ENCODE data around the gene RELCH. TPM values are rescaled to one million over a fixed set of nuclear protein-coding genes. Genes with fewer than 3 reads are reported as not detected.

The RELCH gene
- total RNA-seq, 1 experiment from 2014 or later, result 19.5 TPM

GRCh38 chr18:62347089-62347506 lies 160.0 kb downstream of the RELCH start:
- Histone ChIP-seq H3K36me3 (ENCODE audit: control insufficient read depth, insufficient read depth, low read length) (no peaks in the 10 kb centered on the region), H3K4me3 (ENCODE audit: low read depth in 2 of 2, low read length in 2 of 2) (no peak overlapping the region), H3K9me3 (ENCODE audit: control insufficient read depth, insufficient read depth, low read depth, low read length) (no peaks in the 10 kb centered on the region), H3K27me3 (ENCODE audit: control insufficient read depth, insufficient read depth, low read length) (no peaks in the 10 kb centered on the region), H3K27ac (ENCODE audit: low read length) (peak overlapping the region; percentile 61), H3K4me1 (ENCODE audit: control insufficient read depth, insufficient read depth, low read length) (peaks cover 12% of the 10 kb centered on the region)
- ChIA-PET POLR2A (interaction anchor here (0.7 kb wide), 1 partner anchor 881 kb away, joined by 3 read pairs; no protein-coding TSS in a partner anchor), CTCF (no interaction called here)
- DNase-seq (ENCODE audit: low read depth, low spot score) (no peak), ATAC-seq (0 out of 2 replicates have a peak, but pooled peaks have one; percentile 49)
- BruUV-seq (replicated peaks), result no TSS peak
- in situ Hi-C loops (cut with HindIII; ENCODE audit: low pct_unique_long_range_greater_than_20kb, low sequenced_read_pairs) (no loop called here), intact Hi-C loops (cut with micrococcal nuclease; ENCODE audit: unreplicated experiment) (no loop called here)
- TF ChIP-seq POLR2AphosphoS5 (IDR thresholded peaks at IDR 0.05; ENCODE audit: low read depth, low read length) (no peak), TCF7L2 (IDR thresholded peaks at IDR 0.05; ENCODE audit: low read depth, low read length) (no peak), SIN3A (IDR thresholded peaks at IDR 0.05; ENCODE audit: borderline replicate concordance, insufficient read depth, low read depth, low read length) (no peak), REST (IDR thresholded peaks at IDR 0.05; ENCODE audit: insufficient read depth in 1 of 2, low read depth in 2 of 2, low read length in 1 of 2) (no peak)
- TF ChIP-seq, protein P1, sequence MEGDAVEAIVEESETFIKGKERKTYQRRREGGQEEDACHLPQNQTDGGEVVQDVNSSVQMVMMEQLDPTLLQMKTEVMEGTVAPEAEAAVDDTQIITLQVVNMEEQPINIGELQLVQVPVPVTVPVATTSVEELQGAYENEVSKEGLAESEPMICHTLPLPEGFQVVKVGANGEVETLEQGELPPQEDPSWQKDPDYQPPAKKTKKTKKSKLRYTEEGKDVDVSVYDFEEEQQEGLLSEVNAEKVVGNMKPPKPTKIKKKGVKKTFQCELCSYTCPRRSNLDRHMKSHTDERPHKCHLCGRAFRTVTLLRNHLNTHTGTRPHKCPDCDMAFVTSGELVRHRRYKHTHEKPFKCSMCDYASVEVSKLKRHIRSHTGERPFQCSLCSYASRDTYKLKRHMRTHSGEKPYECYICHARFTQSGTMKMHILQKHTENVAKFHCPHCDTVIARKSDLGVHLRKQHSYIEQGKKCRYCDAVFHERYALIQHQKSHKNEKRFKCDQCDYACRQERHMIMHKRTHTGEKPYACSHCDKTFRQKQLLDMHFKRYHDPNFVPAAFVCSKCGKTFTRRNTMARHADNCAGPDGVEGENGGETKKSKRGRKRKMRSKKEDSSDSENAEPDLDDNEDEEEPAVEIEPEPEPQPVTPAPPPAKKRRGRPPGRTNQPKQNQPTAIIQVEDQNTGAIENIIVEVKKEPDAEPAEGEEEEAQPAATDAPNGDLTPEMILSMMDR (IDR thresholded peaks at IDR 0.05), result no peak

- no peak for ATAC-seq
- POLR2A ChIA-PET, result no interaction called here
- Histone ChIP-seq H3K9me3 (ENCODE audit: control insufficient read depth, insufficient read depth, low read depth, low read length) (no peaks in the 10 kb centered on the region), H3K27me3 (ENCODE audit: control insufficient read depth, insufficient read depth, low read length) (no peaks in the 10 kb centered on the region), H3K4me1 (ENCODE audit: control insufficient read depth, insufficient read depth, low read length) (peaks cover 12% of the 10 kb centered on the region), H3K27ac (ENCODE audit: low read length) (no peak overlapping the region), H3K36me3 (ENCODE audit: control insufficient read depth, insufficient read depth, low read length) (no peaks in the 10 kb centered on the region), H3K4me3 (ENCODE audit: low read depth in 2 of 2, low read length in 2 of 2) (no peak overlapping the region)
- in situ Hi-C loops (cut with HindIII; ENCODE audit: low pct_unique_long_range_greater_than_20kb, low sequenced_read_pairs), result no loop called here
- TF ChIP-seq REST (IDR thresholded peaks at IDR 0.05; ENCODE audit: insufficient read depth in 1 of 2, low read depth in 2 of 2, low read length in 1 of 2) (no peak), POLR2AphosphoS5 (IDR thresholded peaks at IDR 0.05; ENCODE audit: low read depth, low read length) (no peak), TCF7L2 (IDR thresholded peaks at IDR 0.05; ENCODE audit: low read depth, low read length) (no peak), SIN3A (IDR thresholded peaks at IDR 0.05; ENCODE audit: borderline replicate concordance, insufficient read depth, low read depth, low read length) (no peak)
- TF ChIP-seq, protein P1 (IDR thresholded peaks at IDR 0.05), result no peak
- intact Hi-C loops (cut with micrococcal nuclease; ENCODE audit: unreplicated experiment), result no loop called here
- CTCF ChIA-PET, result interaction anchor here (0.8 kb wide), 1 partner anchor 405 kb away, joined by 5 read pairs; no protein-coding TSS in a partner anchor
- DNase-seq (ENCODE audit: low read depth, low spot score), result no peak
- BruUV-seq (replicated peaks), result no TSS peak
These were observed 161.4 kb downstream of the RELCH start for GRCh38 chr18:62348474-62348873.

Data from Panc1 (cell line).